ENCODE results near the gene R3HDML.

GRCh38 chr20:44361021-44361420 is 24.2 kb downstream of the R3HDML start:
- TF ChIP-seq POLR2A (IDR thresholded peaks at IDR 0.05) (no peak), CTCF (IDR thresholded peaks at IDR 0.05) (no peak)
